GM19099 (cell line): ENCODE results near the gene AK9.

ENCODE experiments used
- POLR2A ChIP-seq: IDR thresholded peaks from 3 replicates; pipeline ENCODE4 v1.6.1; 2011; ENCODE audit warnings: low read depth; ENCODE audit not compliant: insufficient read length; ENCODE audit errors: extremely low read depth

Gene AK9

GRCh38 chr6:109449795-109450673, 241.0 kb downstream of the AK9 start:
- no peak for TF ChIP-seq POLR2A

- no peak for TF ChIP-seq POLR2A
Measured at GRCh38 chr6:109449064-109449794, 241.8 kb downstream of the AK9 start.

- no peak for TF ChIP-seq POLR2A
Measured at GRCh38 chr6:109448615-109449014, 242.4 kb downstream of the AK9 start.

- no peak for TF ChIP-seq POLR2A
Measured at GRCh38 chr6:109447878-109448555, 243.0 kb downstream of the AK9 start.

GRCh38 chr6:109447087-109447486, 243.9 kb downstream of the AK9 start:
- no peak for TF ChIP-seq POLR2A

GRCh38 chr6:109446541-109446940, 244.5 kb downstream of the AK9 start:
- no peak for TF ChIP-seq POLR2A

- no peak for TF ChIP-seq POLR2A
Measured at GRCh38 chr6:109446072-109446471, 244.9 kb downstream of the AK9 start.

GRCh38 chr6:109445382-109445781, 245.6 kb downstream of the AK9 start:
- TF ChIP-seq POLR2A = no peak

GRCh38 chr6:109443425-109443950, 247.5 kb downstream of the AK9 start:
- TF ChIP-seq POLR2A = peak; percentile 9
